GM12878 (cell line): ENCODE results near the gene TUBA1B. TPM values are rescaled to one million over a fixed set of nuclear protein-coding genes. Genes with fewer than 3 reads are reported as not detected.
A peak's percentile ranks its signal among the peaks of the same experiment; 100 is the strongest.

Experiments used
- ATAC-seq: fragments of 200-7000 bp; cut with Tn5 transposase; 3 replicates; pipeline ENCODE4 v1.9.1; 2020; ENCODE audit warnings: mild to moderate bottlenecking, moderate library complexity
- BruUV-seq: library from RNA; stranded (reverse); fragments of 400-500 nt; replicated peaks from 2 replicates; lab custom pipeline; 2021; lab: Mats Ljungman, UMichigan
- CTCF ChIA-PET: fragments of 300-600 bp; sonication (Branson Sonifier 250); formaldehyde crosslinking; extraction: SDS; loops from one replicate; lab custom pipeline; 2021; ENCODE audit warnings: inconsistent platforms; lab: Yijun Ruan, JAX
- POLR2A ChIA-PET: fragments of 350-600 bp; formaldehyde crosslinking; extraction: SDS; loops from one replicate; lab custom pipeline; 2021; ENCODE audit warnings: inconsistent platforms; lab: Charles Lee
- RAD21 ChIA-PET: fragments of 300-600 bp; sonication (Branson Sonifier 250); formaldehyde crosslinking; loops from one replicate; lab custom pipeline; 2023; ENCODE audit warnings: antibody characterized with exemption; ENCODE audit not compliant: unreplicated experiment; lab: Charles Lee
- SMC1A ChIA-PET: fragments of 300-600 bp; sonication (Branson Sonifier 250); formaldehyde crosslinking; loops from one replicate; lab custom pipeline; 2023; ENCODE audit not compliant: unreplicated experiment, uncharacterized antibody; lab: Charles Lee
- DNase-seq: peaks from one replicate; pipeline ENCODE4 v3.0.0-alpha.2; 2011; ENCODE audit warnings: low read depth, low spot score
- FAIRE-seq: peaks from 3 replicates; lab custom pipeline; 2011; peaks lifted over from hg19 to GRCh38; lab: Jason Lieb, UNC
- H2AFZ ChIP-seq: 2 replicates; pipeline ENCODE4 v1.6.0; 2011; ENCODE audit warnings: low read depth, low read length, control low read depth; ENCODE audit not compliant: control insufficient read depth
- H3K27ac ChIP-seq: 2 replicates; pipeline ENCODE4 v1.5.1; 2011; ENCODE audit warnings: control low read depth; ENCODE audit not compliant: control insufficient read depth, insufficient read depth
- H3K27me3 ChIP-seq, 2 experiments: replicated peaks in 1 of 2; 2 replicates each; pipeline versions ENCODE4 v1.6.0 to v1.6.1; 2011; ENCODE audit warnings: low read length in 1 of 2; ENCODE audit not compliant: control insufficient read depth in 2 of 2, insufficient read depth in 2 of 2
- H3K36me3 ChIP-seq, 2 experiments: 2 replicates each; pipeline ENCODE4 v1.5.1; 2011; ENCODE audit warnings: low read length in 1 of 2; ENCODE audit not compliant: control insufficient read depth in 2 of 2, insufficient read depth in 2 of 2
- H3K4me1 ChIP-seq: 2 replicates; pipeline ENCODE4 v1.6.1; 2011; ENCODE audit warnings: mild to moderate bottlenecking, low read length, moderate library complexity, mixed read lengths; ENCODE audit not compliant: control insufficient read depth, insufficient read depth
- H3K4me2 ChIP-seq: 2 replicates; pipeline ENCODE4 v1.6.0; 2011; ENCODE audit warnings: control low read depth; ENCODE audit not compliant: control insufficient read depth, insufficient read depth
- H3K4me3 ChIP-seq: fragments of 200-600 bp; sonication (generic); 2 replicates; pipeline ENCODE4 v1.5.1; 2016
- H3K79me2 ChIP-seq: 2 replicates; pipeline ENCODE4 v1.6.0; 2011; ENCODE audit warnings: low read length; ENCODE audit not compliant: control insufficient read depth, insufficient read depth
- H3K9ac ChIP-seq: 2 replicates; pipeline ENCODE4 v1.8.0; 2011; ENCODE audit warnings: low read length, control low read depth, mixed read lengths; ENCODE audit not compliant: control insufficient read depth, insufficient read depth
- H3K9me3 ChIP-seq: replicated peaks from 3 replicates; pipeline ENCODE4 v1.5.1; 2011; ENCODE audit warnings: mild to moderate bottlenecking, low read length; ENCODE audit not compliant: control insufficient read depth, insufficient read depth
- H4K20me1 ChIP-seq: 2 replicates; pipeline ENCODE4 v1.6.0; 2011; ENCODE audit not compliant: control insufficient read depth, insufficient read depth
- BACH1 ChIP-seq: fragments of 450-650 bp; IDR thresholded peaks from 2 replicates; pipeline ENCODE4 v1.6.1; 2017; ENCODE audit warnings: mild to moderate bottlenecking, borderline replicate concordance
- EED ChIP-seq: sonication (generic); IDR thresholded peaks from 2 replicates; pipeline ENCODE4 v1.6.1; 2016; ENCODE audit warnings: antibody characterized with exemption, low read depth
- GATAD2B ChIP-seq: fragments of 450-650 bp; conservative IDR thresholded peaks from 2 replicates; pipeline ENCODE4 v1.6.1; 2017; ENCODE audit warnings: low read depth, mild to moderate bottlenecking, moderate library complexity
- IKZF2 ChIP-seq, 2 experiments: fragments of 450-650 bp; IDR thresholded peaks; 2 replicates each; pipeline ENCODE4 v1.6.1; 2017; ENCODE audit warnings: mild to moderate bottlenecking in 2 of 2, moderate library complexity in 2 of 2
- KDM1A ChIP-seq: fragments of 200-600 bp; sonication (generic); IDR thresholded peaks from 2 replicates; pipeline ENCODE4 v1.6.1; 2016; ENCODE audit warnings: borderline replicate concordance
- NRF1 ChIP-seq: conservative IDR thresholded peaks from 2 replicates; pipeline ENCODE4 v1.6.1; 2011; ENCODE audit warnings: mild to moderate bottlenecking, low read depth, low read length, improper control_type of control experiment
- RELA ChIP-seq: fragments of 450-650 bp; IDR thresholded peaks from 2 replicates; pipeline ENCODE4 v1.8.0; 2014; ENCODE audit warnings: borderline replicate concordance; ENCODE audit not compliant: partially characterized antibody
- SREBF2 ChIP-seq: IDR thresholded peaks from 2 replicates; pipeline ENCODE4 v1.6.1; 2012; ENCODE audit warnings: mild to moderate bottlenecking, low read length
- SUZ12 ChIP-seq: fragments of 200-600 bp; sonication (generic); IDR thresholded peaks from one replicate; pipeline ENCODE4 v1.6.1; 2018; ENCODE audit warnings: antibody characterized with exemption, mild to moderate bottlenecking; ENCODE audit not compliant: unreplicated experiment
- WGBS: methylation state at CpG from one replicate; pipeline ENCODE4 v1.1.6; 2016; ENCODE audit warnings: low lambda C conversion rate; ENCODE audit not compliant: insufficient replicate concordance, insufficient coverage; ENCODE audit errors: missing lambda C conversion rate; 5-methylcytosine and 5-hydroxymethylcytosine counted together
- in situ Hi-C: fragments of 300-500 bp; cut with MboI; formaldehyde crosslinking; loops from 9 replicates; pipeline ENCODE4 v1.14.3; 2018; ENCODE audit warnings: mixed read lengths
- intact Hi-C: fragments of 100-400 bp; cut with micrococcal nuclease; formaldehyde crosslinking; loops from one replicate; pipeline ENCODE4 v1.14.2; 2022; ENCODE audit not compliant: unreplicated experiment
- polyA plus RNA-seq, 11 experiments: library from polyadenylated mRNA; depleted of rRNA in 4 of 11; unstranded in 6 of 11; stranded (reverse) in 5 of 11; fragments of >200 nt; fragmentation: Nextera tagmentation in 4 of 11; fragmentation: Illumina TruSeq in 1 of 11; extraction: Ambion mirVana in 4 of 11; extraction: Trizol in 1 of 11; gene quantifications; 1 replicate in 1 of 11; 2 replicates in 10 of 11; pipeline versions ENCODE4 v1.2.1 to v1.2.3, GENCODE V29; 2011 to 2016; ENCODE audit warnings: inconsistent platforms in 2 of 11, missing spikeins in 2 of 11, low read depth in 1 of 11
- total RNA-seq, 4 experiments: library from RNA; depleted of rRNA in 3 of 4; stranded (reverse); fragments of >200 nt in 3 of 4; fragmentation: Illumina TruSeq in 1 of 4; extraction: Trizol in 1 of 4; gene quantifications; 2 replicates each; pipeline versions ENCODE4 v1.2.1 to v1.2.3, GENCODE V29; 2013 to 2021
- TF ChIP-seq, protein P1 (sequence below): IDR thresholded peaks from 2 replicates; pipeline ENCODE4 v1.6.1; 2011; ENCODE audit warnings: borderline replicate concordance, low read depth, mild to moderate bottlenecking, moderate library complexity, mixed read lengths, low read length; ENCODE audit not compliant: insufficient read depth; ENCODE audit errors: extremely low read length
- TF ChIP-seq, protein P2 (sequence below), 3 experiments: IDR thresholded peaks in 2 of 3; conservative IDR thresholded peaks in 1 of 3; 2 replicates each; pipeline ENCODE4 v1.5.1; 2011; ENCODE audit warnings: low read depth in 3 of 3, low read length in 3 of 3, mild to moderate bottlenecking in 3 of 3, control low read depth in 2 of 3, moderate library complexity in 2 of 3, inconsistent platforms in 1 of 3, mixed read lengths in 1 of 3; ENCODE audit not compliant: control insufficient read depth in 2 of 3, insufficient read depth in 1 of 3; ENCODE audit errors: extremely low read depth in 1 of 3
- TF ChIP-seq, protein P3 (sequence below): fragments of 450-650 bp; IDR thresholded peaks from 2 replicates; pipeline ENCODE4 v1.6.1; 2016; ENCODE audit warnings: mild to moderate bottlenecking
- TF ChIP-seq, protein P4 (sequence below): fragments of 150-350 bp; IDR thresholded peaks from 2 replicates; pipeline ENCODE4 v1.6.1; 2016; ENCODE audit warnings: low read depth, low read length

Gene TUBA1B
- total and polyA plus RNA-seq, 10 of the 15 experiments (the other 5 are each of a cell fraction or from before 2014, with no cell fraction given): 2,328 to 4,712 (median 3,552) TPM

DNA sequence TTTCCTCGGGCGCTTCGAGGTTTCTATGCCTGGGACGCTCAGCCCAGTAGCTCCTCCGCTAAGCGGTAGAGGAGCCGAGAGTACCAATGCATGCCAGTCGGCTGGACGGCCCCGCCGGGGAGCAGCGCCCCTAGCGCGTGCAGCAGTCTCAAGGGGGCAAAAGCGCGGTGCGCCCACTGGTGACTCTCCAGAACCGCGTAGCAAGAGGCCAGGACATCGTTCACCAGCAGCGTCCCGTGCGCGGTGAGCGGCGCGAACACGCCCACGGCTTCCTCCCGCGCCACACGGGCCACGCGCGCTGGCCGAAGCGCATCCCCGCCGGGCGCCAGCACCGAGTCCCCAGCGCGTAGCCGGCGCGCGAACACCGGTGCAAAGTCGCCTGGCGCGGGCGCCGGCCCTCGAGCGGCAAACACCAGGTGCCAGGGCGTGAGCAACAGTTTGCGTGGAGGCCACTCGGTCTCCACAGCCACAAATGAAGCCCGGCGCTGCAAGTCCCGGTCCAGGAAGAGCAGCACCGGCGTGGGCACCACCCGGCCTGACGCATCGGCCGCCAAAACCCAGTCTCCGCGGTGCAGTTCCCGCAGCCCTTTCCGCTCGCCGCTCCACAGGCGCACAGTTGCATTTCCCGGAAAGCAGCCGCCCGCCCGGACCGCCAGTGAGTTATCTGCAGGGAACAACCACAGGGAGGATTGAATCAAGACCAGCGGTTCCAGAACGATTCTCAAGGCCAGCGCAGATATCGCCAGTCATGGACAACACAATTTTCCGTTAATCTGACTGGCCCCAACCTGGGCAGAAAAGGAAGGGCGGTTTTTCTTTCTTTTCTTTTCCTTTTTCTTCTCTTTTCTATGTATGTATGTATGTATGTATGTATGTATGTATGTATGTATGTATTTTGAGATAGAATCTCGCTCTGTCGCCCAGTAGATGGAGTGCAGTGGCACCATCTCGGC is 41.1 kb downstream of the TUBA1B start:
- Histone ChIP-seq H3K9me3 (no peaks in the 10 kb centered on the region), H3K79me2 (no peaks in the 10 kb centered on the region), H3K4me1 (peaks cover 3% of the 10 kb centered on the region; the same call in 1 of the 2 replicates), H3K4me3 (0 out of 2 replicates have a peak overlapping the region, but pooled peaks have one; percentile 8), H3K9ac (no peak overlapping the region), H2AFZ (no peak overlapping the region), H3K27ac (no peak overlapping the region), H3K27me3 (peaks cover 32 to 45% of the 10 kb centered on the region in 2 experiments), H3K4me2 (peak overlapping the region; percentile 69), H4K20me1 (no peaks in the 10 kb centered on the region), H3K36me3 (no peaks in the 10 kb centered on the region)
- BruUV-seq: no TSS peak
- FAIRE-seq (no peak), ATAC-seq (peak; percentile 43), DNase-seq (no peak)
- in situ Hi-C loops: no loop called here
- ChIA-PET CTCF (interaction anchor here (0.6 to 7.0 kb wide), 15 partner anchors 8 to 233 kb away, joined by 3 to 254 read pairs (median 11); partner anchors contain the start of genes LMBR1L, RHEBL1, TROAP and TUBA1A), POLR2A (no interaction called here), RAD21 (interaction anchor here (2.7 to 4.4 kb wide), 2 partner anchors 11 to 26 kb away, joined by 7 to 39 read pairs; no protein-coding TSS in a partner anchor), SMC1A (interaction anchor here (0.9 to 6.8 kb wide), 6 partner anchors 20 to 149 kb away, joined by 3 to 82 read pairs (median 14); partner anchors contain the start of genes RHEBL1 and TUBA1B)
- 5% methylated on average over 76 of the region's 88 CpGs for whole genome bisulfite sequencing
- intact Hi-C loops: loop anchor here (2.0 to 5.0 kb wide), 2 partner anchors 25 to 93 kb away; partner anchors contain the start of gene DDN
- 0 out of 2 replicates have a peak, but pooled peaks have one; percentile 51 for TF ChIP-seq GATAD2B
- TF ChIP-seq, protein P1, sequence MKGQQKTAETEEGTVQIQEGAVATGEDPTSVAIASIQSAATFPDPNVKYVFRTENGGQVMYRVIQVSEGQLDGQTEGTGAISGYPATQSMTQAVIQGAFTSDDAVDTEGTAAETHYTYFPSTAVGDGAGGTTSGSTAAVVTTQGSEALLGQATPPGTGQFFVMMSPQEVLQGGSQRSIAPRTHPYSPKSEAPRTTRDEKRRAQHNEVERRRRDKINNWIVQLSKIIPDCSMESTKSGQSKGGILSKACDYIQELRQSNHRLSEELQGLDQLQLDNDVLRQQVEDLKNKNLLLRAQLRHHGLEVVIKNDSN: no peak
- TF ChIP-seq, protein P2, sequence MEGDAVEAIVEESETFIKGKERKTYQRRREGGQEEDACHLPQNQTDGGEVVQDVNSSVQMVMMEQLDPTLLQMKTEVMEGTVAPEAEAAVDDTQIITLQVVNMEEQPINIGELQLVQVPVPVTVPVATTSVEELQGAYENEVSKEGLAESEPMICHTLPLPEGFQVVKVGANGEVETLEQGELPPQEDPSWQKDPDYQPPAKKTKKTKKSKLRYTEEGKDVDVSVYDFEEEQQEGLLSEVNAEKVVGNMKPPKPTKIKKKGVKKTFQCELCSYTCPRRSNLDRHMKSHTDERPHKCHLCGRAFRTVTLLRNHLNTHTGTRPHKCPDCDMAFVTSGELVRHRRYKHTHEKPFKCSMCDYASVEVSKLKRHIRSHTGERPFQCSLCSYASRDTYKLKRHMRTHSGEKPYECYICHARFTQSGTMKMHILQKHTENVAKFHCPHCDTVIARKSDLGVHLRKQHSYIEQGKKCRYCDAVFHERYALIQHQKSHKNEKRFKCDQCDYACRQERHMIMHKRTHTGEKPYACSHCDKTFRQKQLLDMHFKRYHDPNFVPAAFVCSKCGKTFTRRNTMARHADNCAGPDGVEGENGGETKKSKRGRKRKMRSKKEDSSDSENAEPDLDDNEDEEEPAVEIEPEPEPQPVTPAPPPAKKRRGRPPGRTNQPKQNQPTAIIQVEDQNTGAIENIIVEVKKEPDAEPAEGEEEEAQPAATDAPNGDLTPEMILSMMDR (IDR thresholded peaks at IDR 0.05 in 2 of 3, conservative IDR thresholded peaks at IDR 0.05 in 1 of 3; ENCODE audit: control insufficient read depth in 2 of 3, extremely low read depth in 1 of 3, insufficient read depth in 1 of 3, low read depth in 3 of 3, low read length in 3 of 3): peak; percentile 15 to 42 (median 19); a peak in 4 of 6 replicates
- no peak for TF ChIP-seq RELA
- TF ChIP-seq, protein P3, sequence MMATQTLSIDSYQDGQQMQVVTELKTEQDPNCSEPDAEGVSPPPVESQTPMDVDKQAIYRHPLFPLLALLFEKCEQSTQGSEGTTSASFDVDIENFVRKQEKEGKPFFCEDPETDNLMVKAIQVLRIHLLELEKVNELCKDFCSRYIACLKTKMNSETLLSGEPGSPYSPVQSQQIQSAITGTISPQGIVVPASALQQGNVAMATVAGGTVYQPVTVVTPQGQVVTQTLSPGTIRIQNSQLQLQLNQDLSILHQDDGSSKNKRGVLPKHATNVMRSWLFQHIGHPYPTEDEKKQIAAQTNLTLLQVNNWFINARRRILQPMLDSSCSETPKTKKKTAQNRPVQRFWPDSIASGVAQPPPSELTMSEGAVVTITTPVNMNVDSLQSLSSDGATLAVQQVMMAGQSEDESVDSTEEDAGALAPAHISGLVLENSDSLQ: no peak
- TF ChIP-seq SUZ12: peak; percentile 43
- TF ChIP-seq SREBF2: no peak
- no peak for TF ChIP-seq IKZF2 (IDR thresholded peaks at IDR 0.05)
- TF ChIP-seq EED: no peak
- no peak for TF ChIP-seq NRF1
- TF ChIP-seq, protein P4, sequence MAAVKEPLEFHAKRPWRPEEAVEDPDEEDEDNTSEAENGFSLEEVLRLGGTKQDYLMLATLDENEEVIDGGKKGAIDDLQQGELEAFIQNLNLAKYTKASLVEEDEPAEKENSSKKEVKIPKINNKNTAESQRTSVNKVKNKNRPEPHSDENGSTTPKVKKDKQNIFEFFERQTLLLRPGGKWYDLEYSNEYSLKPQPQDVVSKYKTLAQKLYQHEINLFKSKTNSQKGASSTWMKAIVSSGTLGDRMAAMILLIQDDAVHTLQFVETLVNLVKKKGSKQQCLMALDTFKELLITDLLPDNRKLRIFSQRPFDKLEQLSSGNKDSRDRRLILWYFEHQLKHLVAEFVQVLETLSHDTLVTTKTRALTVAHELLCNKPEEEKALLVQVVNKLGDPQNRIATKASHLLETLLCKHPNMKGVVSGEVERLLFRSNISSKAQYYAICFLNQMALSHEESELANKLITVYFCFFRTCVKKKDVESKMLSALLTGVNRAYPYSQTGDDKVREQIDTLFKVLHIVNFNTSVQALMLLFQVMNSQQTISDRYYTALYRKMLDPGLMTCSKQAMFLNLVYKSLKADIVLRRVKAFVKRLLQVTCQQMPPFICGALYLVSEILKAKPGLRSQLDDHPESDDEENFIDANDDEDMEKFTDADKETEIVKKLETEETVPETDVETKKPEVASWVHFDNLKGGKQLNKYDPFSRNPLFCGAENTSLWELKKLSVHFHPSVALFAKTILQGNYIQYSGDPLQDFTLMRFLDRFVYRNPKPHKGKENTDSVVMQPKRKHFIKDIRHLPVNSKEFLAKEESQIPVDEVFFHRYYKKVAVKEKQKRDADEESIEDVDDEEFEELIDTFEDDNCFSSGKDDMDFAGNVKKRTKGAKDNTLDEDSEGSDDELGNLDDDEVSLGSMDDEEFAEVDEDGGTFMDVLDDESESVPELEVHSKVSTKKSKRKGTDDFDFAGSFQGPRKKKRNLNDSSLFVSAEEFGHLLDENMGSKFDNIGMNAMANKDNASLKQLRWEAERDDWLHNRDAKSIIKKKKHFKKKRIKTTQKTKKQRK: no peak
- TF ChIP-seq BACH1: peak; percentile 49; the same call in 1 of the 2 replicates
- TF ChIP-seq KDM1A: no peak
